ENCODE data around the gene SCD.

SCD gene

GRCh38 chr10:100401631-100402328 is 54.7 kb downstream of the SCD start:
- DNase-seq: no peak

DNA sequence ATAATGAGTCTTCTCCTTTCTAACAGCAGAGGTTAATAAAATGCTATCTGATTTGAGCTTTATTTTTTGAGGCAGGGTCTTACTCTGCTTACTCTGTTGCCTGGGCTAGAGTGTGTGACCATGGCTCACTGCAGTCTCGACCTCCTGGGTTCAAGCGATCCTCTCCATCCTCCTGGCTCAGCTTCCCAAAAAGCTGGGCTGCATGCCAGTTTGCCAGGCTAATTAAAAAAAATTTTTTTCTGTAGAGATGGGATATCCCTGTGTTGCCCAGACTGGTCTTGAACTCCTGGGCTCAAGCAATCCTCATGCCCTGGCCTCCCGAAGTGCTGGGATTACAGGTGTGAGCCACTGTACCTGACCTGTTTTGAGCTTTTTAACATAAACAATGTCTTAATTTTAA is 56.7 kb downstream of the SCD start:
- DNase-seq: no peak

DNA sequence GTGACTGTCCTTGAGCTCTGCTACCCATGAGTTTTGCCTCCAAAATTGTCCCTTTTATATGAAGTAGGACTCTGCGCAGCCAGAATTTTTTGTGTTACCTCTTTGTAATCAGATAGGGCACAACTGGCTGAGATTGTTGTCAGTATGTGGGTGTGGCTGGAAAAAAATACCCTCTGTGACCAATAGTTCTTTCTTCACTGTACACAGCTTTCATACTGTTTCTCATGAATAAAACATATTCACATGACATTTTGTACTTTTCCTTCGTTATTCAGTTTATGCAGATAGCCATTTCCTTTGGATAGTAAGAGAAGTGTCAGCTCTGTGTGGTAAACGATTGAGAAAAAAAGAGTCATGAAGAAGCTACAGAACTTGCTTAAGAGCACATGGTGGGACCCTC is 66.1 kb downstream of the SCD start:
- no peak for DNase-seq
